Fibroblast of skin of right quadriceps (primary cell): ENCODE results near the gene PODXL2.
A peak's percentile ranks its signal among the peaks of the same experiment; 100 is the strongest.
"Not testable (repeated sequence)": the region's sequence is repeated elsewhere in the genome, so short reads cannot be mapped to it uniquely, and the experiment has no call there.

Source experiments
- DNase-seq: peaks from one replicate; pipeline ENCODE4 v3.0.0-alpha.2; 2013

Gene PODXL2

DNA sequence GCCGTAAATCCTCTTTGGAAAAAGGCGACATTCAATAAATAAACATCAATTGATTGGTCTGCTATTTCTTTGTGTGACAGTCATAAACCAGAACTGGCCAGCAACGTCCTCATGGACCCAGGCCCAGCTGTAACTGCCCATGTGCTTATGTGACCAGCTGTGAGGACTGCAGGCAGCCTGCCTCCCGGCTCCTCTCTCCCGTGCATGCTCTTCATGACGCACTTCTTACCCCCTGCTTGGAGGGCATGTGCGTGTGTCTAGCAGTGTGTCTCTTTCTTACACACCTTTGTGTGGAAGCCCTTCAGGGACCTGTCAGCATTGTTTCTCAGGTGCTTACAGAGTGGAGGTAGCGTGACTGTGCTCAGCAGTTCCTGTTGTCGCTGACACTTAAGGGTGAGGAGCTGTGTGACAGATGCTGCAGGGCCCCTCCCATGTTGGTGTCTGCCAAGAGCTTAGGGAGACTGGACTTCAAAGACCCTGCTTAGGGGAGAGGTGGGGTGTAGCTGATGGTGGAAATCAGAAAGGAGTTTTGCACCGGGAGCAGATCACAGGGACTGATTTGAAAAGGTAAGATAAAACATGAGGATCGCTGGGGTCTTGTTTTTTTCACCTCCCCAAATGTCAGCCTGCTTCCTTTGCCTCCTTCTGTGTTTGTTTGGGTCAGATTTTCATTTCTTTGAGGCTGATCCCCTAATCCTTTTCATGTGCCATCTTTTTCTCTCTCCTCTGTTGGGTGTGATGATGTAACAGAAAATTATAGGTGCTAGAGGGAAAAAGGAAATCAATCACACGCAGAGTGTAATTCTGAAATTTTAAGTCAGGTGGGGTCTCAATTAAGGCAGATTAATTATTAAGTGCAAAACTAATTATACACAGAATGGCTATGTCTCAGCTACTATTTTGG, 2.1 kb downstream of the PODXL2 start:
- DNase-seq: no peak

DNA sequence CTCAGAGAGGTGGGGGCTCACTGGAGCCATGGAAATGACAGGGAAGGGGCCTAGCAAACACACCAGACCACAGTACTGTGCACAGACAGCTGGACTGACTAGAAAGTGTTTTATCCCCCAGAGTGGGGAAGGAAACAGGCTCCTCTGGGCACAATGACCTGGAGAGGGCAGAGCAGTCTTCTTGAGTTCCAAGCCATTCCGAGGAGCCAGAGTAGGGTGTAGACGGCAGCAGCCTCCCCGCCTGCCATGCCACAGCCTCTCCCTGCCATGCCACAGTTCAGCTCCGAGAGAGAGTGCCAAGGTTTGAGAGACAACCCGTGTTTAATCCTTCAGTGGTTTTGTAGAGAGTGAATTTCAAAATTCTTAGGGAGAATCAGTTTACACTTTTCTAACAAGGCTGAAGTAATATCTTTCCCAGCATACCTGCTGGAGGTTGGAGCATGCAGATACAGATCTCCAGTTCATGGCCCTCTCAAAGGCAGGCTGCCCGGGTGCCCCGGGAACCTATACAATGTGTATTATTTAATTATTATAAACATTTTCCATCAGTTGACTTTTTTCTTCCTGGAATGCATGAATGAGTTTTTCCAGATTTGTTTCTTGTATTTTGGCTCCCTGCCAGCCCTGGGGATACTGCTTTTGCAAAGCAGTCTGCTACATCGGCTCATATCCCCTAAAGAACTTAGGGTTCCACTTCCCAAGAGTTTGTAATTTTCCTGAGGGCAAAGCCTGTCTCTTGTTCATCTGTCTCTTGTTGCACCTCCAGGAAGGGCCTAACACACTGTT, 3.2 kb downstream of the PODXL2 start:
- no peak for DNase-seq

DNA sequence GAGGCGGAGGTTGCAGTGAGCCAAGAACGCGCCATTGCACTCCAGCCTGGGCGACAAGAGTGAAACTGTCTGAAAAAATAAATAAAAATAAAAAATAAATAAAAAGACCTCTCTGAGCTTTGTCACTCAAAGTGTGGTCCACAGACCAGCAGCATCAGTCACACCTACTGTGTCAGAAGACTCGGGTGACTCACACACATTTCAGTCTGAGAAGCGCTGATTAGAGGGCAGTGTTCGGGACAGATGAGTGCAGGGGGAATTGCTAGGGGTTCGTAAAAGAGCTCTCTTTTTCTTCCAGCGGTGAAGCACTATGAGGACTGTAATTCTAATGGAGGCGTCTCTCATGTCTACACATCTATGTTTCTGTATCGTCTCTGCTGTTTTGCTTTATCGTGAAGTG, 5.7 kb downstream of the PODXL2 start:
- DNase-seq: no peak

DNA sequence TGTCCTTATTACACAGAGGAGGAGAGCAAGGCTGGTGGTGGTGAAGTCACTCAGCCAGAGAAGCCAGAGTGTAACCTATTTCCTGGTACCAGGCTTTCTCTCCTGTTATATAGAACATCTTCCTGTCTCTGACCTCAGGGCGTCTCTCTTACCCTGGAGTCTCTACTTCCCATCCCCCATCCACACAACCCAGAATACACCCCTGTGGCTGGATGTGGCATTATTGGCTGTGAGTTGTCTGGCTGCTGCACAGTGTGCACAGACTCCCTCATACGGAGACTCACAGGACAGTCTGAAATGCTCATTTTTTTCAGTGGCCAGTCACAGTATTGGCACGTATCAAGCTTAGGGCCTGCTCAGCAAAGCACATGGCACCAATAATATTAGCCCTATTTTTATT, 8.6 kb downstream of the PODXL2 start:
- peak; percentile 20 for DNase-seq

GRCh38 chr3:127637971-127638370, 9.0 kb downstream of the PODXL2 start:
- DNase-seq: no peak

DNA sequence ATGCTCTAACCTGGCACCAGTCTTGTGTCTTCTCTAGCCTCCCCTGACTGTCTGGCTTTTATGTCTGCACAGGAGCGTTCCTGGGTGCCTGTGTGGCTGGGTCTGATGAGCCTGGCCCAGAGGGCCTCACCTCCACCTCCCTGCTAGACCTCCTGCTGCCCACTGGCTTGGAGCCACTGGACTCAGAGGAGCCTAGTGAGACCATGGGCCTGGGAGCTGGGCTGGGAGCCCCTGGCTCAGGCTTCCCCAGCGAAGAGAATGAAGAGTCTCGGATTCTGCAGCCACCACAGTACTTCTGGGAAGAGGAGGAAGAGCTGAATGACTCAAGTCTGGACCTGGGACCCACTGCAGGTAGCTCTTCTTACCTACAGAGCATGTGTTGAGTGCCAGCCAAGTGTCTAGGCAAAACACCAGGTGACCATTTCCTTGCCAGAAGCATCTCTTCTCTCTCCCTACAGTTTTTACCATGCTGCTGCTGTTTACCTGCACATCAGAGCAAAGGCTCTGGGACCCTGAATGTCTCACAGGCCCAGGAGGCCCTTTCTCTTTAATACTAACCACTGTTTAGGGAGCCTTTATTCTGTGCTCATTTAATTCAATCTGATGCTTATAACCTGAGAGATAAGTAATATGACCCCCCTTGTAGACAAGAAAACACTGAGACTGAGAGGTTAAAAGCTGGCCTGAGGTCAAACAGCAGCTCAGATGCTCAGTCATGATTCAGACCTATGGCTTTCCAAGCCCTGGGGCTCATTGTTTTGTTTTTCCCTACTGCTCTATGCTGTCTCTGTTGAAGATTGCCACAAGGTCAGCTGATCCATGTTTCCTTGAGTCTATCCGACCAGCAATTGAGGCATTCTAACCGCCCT, 10.4 kb downstream of the PODXL2 start:
- DNase-seq: no peak

DNA sequence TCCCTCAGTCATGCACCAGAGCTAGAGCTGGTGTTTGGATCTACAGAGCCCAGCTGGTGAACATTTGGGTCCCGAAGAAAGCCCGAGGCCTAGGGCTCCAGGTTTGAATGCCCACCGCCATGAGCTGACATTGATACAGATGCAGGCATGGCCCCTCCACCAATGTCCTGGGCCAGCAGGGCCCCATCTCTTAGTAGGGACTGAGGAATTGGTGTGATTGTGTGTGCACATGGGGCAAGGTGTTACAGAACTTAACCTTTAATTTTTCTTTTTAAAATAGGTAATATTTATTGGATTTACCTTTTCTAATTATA, 11.0 kb downstream of the PODXL2 start:
- DNase-seq: no peak

- no peak for DNase-seq
Observed at GRCh38 chr3:127644641-127645370, 15.8 kb downstream of the PODXL2 start.

DNA sequence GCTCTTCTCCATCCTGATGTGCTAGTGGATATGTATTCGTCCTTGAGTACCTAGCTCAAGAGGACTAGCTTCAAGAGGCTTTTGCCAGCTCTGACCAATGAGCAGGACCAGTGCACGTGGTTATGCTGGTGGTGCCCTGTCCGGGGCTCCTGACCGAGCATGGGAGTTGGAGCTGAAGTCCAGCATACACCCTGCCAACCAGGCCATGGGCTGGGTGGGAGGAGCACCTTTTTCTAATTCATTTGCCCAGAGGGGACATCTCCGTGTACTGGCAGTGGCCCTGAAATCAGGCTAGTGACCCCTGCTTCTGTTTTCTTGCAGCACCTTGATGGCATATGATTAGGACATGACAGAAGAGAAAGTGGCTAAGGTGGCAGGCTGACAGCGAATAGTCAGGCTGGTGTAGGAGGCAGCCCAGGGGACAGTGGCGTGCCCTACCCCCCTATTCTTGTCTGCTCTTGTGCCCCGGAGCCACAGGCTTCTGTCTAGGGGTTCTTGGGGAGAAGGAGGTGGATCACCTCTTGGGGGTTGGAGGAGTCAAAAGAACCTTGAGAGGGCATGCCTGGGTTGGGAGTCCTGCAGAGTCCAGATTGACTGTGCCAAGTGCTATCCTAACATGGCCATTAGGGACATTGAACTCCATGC, 16.5 kb downstream of the PODXL2 start:
- DNase-seq: no peak

GRCh38 chr3:127646501-127647046, 17.6 kb downstream of the PODXL2 start:
- no peak for DNase-seq

DNA sequence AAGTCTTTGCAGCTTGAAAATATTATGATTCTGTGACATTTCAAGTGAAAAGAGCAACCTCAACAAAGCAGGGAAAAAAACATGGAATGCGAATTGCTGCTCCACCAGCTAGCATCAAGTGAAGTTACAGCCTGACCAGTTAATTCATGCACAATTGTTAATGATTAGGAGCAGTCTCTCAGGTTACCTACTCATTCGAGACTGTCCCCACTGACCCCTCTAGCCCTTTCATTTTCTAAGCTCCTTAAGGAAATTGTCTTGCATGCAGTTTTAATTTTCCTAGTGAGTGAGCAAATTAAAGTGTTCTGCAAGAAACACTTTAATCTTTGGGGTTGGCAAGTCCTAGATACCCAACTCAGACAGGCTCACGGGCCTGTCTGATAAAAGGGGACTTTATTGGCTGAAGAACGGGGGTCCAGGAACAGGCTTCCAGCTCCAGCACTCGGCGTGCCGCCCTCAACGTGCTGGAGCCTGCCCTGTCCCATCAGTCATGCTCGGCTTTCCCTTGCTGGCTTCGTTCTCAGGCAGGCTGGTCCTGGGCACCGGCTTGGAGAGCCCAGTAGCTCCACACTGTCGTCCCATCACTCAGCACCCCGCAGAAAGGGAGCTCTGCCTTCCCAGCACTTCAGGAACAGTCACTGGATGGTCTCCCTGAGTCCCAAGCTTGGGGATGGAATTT, 18.3 kb downstream of the PODXL2 start:
- DNase-seq: no peak

DNA sequence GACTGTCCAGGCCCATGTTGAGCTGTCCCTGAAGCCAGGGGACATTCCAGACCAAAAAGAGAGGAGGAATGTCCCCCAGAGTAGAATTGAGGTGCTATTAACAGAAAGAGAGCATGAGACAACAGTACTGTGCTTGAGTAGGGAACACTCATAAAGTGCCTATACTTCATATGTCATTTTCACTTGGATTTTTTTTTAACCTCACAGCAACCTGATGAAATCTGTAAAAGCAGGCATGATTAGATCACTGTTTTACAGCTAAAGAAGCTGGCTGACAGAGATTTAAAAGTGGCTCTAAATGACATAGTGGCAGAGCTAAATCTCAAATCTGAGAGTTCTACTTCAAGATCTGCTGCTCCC, 18.8 kb downstream of the PODXL2 start:
- no peak for DNase-seq

DNA sequence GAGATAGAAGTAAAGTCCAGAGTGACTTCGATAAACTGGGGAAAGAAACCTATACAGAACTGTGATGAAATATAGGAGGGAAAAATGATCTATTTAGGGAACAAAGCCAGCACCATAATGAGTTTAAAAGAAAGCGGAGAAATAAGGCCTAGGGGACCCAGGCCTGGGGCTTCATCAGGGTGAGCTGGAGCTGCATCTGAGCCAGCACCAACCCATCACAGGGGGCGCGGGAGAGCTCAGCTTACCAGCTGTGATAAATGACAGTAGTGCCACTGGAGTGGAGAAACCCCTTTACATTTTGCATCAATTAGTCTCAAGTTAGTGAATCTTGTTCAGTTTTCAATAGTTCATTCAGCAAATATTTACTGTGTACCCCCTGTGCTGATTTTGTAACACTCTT, 21.3 kb downstream of the PODXL2 start:
- DNase-seq: no peak

DNA sequence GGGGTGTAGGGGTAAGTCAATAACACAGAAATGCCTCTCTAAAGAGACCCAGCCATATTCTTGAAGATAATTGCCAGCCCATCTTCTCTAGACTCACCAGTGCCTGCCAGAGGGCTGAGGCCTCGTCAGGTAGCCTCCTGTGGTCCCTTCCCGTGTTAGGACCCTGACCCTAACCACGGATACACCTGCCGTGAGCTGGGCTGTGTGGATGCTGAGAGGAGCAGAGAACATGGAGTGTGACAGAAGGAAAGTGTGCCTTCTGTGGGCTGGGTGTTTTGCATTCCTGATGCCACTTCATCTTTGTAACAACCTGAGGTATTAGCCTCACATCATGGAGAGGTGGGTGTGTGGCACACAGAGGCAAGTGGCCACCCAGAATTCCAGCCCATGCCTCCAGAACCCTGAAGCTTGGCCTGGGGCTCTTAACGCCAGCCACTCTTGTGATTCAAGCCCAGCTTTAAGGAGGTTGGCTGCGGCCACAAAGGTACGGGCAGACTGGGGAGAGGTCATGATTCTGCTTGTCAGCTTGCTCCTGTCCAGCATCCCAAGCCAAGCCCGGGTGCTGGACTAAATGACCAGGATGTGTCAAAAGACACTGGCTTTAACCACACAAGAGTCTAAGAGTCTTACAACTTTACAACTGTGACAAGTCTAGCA, 22.7 kb downstream of the PODXL2 start:
- no peak for DNase-seq

- peak; percentile 58 for DNase-seq
Observed at GRCh38 chr3:127652246-127652995, 23.4 kb downstream of the PODXL2 start.

DNA sequence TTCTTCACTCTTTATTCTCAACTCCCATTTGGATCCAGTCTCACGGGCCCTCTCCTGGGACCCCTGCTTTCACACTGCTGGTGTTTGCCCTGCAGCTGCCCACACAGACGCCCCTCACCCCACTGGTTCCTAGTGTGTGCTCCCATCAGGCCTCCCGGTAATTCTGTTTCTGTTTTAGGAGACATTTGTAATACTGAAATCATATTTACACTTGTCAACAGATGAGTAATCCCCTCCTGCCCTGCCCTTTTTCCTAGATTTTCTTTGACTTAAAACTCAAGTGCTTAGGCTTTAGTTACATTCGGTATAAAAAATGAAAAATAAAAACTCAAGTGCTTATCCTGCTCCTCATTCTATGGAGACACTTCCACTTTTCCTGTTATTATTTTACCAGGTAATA, 25.4 kb downstream of the PODXL2 start:
- no peak for DNase-seq

DNA sequence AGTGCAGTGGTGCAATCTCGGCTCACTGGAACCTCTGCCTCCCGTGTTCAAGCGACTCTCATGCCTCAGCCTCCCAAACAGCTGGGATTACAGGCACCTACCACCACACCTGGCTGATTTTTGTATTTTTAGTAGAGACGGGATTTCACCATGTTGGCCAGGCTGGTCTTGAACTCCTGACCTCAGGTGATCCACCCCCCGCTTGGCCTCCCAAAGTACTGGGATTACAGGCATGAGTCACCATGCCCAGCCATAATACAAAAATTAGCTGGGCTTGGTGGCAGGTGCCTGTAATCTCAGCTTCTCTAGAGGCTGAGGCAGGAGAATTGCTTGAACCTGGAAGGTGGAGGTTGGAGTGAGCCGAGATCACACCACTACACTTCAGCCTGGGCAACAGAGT, 26.0 kb downstream of the PODXL2 start:
- not testable (repeated sequence) for DNase-seq

DNA sequence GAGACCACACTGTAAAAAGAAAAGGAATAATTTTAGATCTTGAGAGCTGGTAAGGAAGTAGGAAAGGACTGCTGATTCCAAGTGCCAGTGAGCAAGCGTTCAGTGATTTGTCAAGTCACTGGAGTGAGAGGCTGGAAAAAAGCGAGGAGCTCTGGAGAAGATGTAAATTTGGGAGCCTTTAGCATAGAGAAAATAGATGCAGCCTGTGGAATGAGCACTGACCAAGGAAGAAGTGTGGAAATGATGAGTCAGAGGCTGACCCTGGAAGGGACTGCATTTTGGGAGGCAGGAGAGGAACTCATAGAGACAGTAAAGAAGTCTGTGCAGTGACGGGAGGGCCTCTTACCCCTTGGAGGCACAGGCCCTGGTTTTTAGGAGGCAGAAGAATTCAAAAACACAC, 26.7 kb downstream of the PODXL2 start:
- DNase-seq: peak; percentile 53

DNA sequence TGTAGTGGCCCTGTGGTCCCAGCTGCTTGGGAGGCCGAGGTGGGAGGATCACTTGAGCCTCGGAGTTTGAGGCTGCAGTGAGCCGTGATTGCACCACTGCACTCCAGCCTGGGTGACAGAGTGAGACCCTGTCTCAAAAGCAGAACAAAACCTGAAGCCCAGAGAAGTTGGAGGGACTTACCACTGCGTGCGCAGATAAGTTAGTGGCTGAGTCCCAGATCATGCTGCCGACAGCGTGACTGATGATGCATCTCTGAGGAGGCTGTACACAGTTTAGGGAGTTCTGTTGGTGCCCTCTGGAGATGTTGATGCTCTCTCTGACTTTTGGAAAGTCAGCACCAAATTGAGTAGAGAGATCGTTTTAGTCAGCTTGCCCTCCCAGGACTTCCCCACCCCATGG, 27.9 kb downstream of the PODXL2 start:
- no peak for DNase-seq

- peak; percentile 31 for DNase-seq
Observed at GRCh38 chr3:127658234-127658633, 29.2 kb downstream of the PODXL2 start.
